Caki2 (cell line): ENCODE data around the gene TAF11L6. TPM values are rescaled to one million over a fixed set of nuclear protein-coding genes. Genes with fewer than 3 reads are reported as not detected.

Source experiments
- total RNA-seq: library from RNA; depleted of rRNA; stranded (reverse); fragments of >200 nt; shearing (Covaris generic); gene quantifications from 2 replicates; pipeline ENCODE4 v1.2.3, GENCODE V29; 2014; ENCODE audit warnings: low replicate concordance; rRNA removed

TAF11L6 gene
- total RNA-seq, 1 experiment from 2014 or later, result not detected

Other genes with a start within 250 kb of the TAF11L6 start
- gene TAF11L2, start 30.4 kb upstream of the TAF11L6 start, total RNA-seq, result not detected in 2 replicates
- gene TAF11L3, start 10.3 kb upstream of the TAF11L6 start, total RNA-seq, result not detected in 2 replicates
- gene TAF11L4, start 6.9 kb upstream of the TAF11L6 start, total RNA-seq, result not detected in 2 replicates
- gene TAF11L5, start 3.4 kb upstream of the TAF11L6 start, total RNA-seq, result not detected in 2 replicates
- gene TAF11L7, start 57.1 kb downstream of the TAF11L6 start, total RNA-seq, result not detected in 2 replicates
- not detected in 2 replicates for gene TAF11L8, start 62.3 kb downstream of the TAF11L6 start, total RNA-seq
- not detected in 2 replicates for gene TAF11L9, start 65.7 kb downstream of the TAF11L6 start, total RNA-seq
- not detected in 2 replicates for gene TAF11L10, start 69.2 kb downstream of the TAF11L6 start, total RNA-seq
- gene TAF11L11, start 75.5 kb downstream of the TAF11L6 start, total RNA-seq, result not detected in 2 replicates
- gene TAF11L12, start 81.7 kb downstream of the TAF11L6 start, total RNA-seq, result not detected in 2 replicates
- gene TAF11L13, start 103.4 kb downstream of the TAF11L6 start, total RNA-seq, result not detected in 2 replicates
- not detected in 2 replicates for gene TAF11L14, start 105.8 kb downstream of the TAF11L6 start, total RNA-seq